Mesendoderm (in vitro differentiated cells): ENCODE measurements around the gene MRPL52. TPM values are rescaled to one million over a fixed set of nuclear protein-coding genes. Genes with fewer than 3 reads are reported as not detected.
A peak's percentile ranks its signal among the peaks of the same experiment; 100 is the strongest.

Experiments
- DNase-seq: peaks from one replicate; pipeline ENCODE4 v3.0.0; 2013
- H2AK5ac ChIP-seq: 2 replicates; pipeline ENCODE4 v1.6.1; 2013; ENCODE audit warnings: low read length, inconsistent platforms
- H2BK120ac ChIP-seq: 2 replicates; pipeline ENCODE4 v1.6.1; 2013; ENCODE audit warnings: low read depth, mild to moderate bottlenecking, low read length, moderate library complexity, mixed read lengths
- H2BK15ac ChIP-seq: replicated peaks from 2 replicates; pipeline ENCODE4 v1.6.1; 2013; ENCODE audit warnings: low read depth, mild to moderate bottlenecking, moderate library complexity
- H2BK5ac ChIP-seq: 2 replicates; pipeline ENCODE4 v1.6.1; 2013; ENCODE audit warnings: low read length, inconsistent platforms
- H3K18ac ChIP-seq: 2 replicates; pipeline ENCODE4 v1.6.1; 2013; ENCODE audit warnings: mild to moderate bottlenecking, low read length, mixed read lengths
- H3K23ac ChIP-seq: one replicate; pipeline ENCODE4 v1.6.1; 2013; ENCODE audit warnings: low read length
- H3K27ac ChIP-seq: 2 replicates; pipeline ENCODE4 v1.5.1; 2013; ENCODE audit warnings: low read depth, mild to moderate bottlenecking, inconsistent platforms, low read length, moderate library complexity
- H3K27me3 ChIP-seq: 2 replicates; pipeline ENCODE4 v1.6.1; 2013; ENCODE audit warnings: low read length, control low read depth, mild to moderate bottlenecking, inconsistent platforms; ENCODE audit not compliant: insufficient read depth, poor library complexity
- H3K36me3 ChIP-seq: 2 replicates; pipeline ENCODE4 v1.6.1; 2013; ENCODE audit warnings: low read length, inconsistent platforms; ENCODE audit not compliant: control insufficient read depth, insufficient read depth
- H3K4ac ChIP-seq: one replicate; pipeline ENCODE4 v1.6.1; 2013; ENCODE audit warnings: low read depth, mild to moderate bottlenecking, low read length, moderate library complexity
- H3K4me1 ChIP-seq: 2 replicates; pipeline ENCODE4 v1.6.1; 2013; ENCODE audit warnings: low read depth, low read length, inconsistent platforms; ENCODE audit not compliant: control insufficient read depth
- H3K4me2 ChIP-seq: 2 replicates; pipeline ENCODE4 v1.6.1; 2013; ENCODE audit warnings: low read length
- H3K4me3 ChIP-seq: 2 replicates; pipeline ENCODE4 v1.5.1; 2013; ENCODE audit warnings: mild to moderate bottlenecking, low read length
- H3K56ac ChIP-seq: one replicate; pipeline ENCODE4 v1.6.1; 2013; ENCODE audit warnings: low read length
- H3K79me1 ChIP-seq: 2 replicates; pipeline ENCODE4 v1.6.1; 2013; ENCODE audit warnings: low read length, inconsistent platforms
- H3K79me2 ChIP-seq: 2 replicates; pipeline ENCODE4 v1.6.1; 2013; ENCODE audit warnings: mild to moderate bottlenecking, low read length; ENCODE audit not compliant: control insufficient read depth, insufficient read depth
- H3K9ac ChIP-seq: 2 replicates; pipeline ENCODE4 v1.6.1; 2013; ENCODE audit warnings: low read length, inconsistent platforms
- H4K5ac ChIP-seq: one replicate; pipeline ENCODE4 v1.6.1; 2013; ENCODE audit warnings: low read length
- H4K8ac ChIP-seq: one replicate; pipeline ENCODE4 v1.6.1; 2013; ENCODE audit warnings: low read depth, mild to moderate bottlenecking, control low read depth, low read length, moderate library complexity
- WGBS: extraction: QIAGEN DNeasy Blood & Tissue Kit; methylation state at CpG from one replicate; pipeline ENCODE4 v1.1.7; 2013; ENCODE audit warnings: low lambda C conversion rate, missing lambda C conversion rate; ENCODE audit not compliant: insufficient coverage; ENCODE audit errors: extremely low coverage; 5-methylcytosine and 5-hydroxymethylcytosine counted together
- polyA plus RNA-seq, 2 experiments: library from polyadenylated mRNA; stranded (reverse); fragments of 200-250 nt; gene quantifications; one replicate each; pipeline ENCODE4 v1.2.3, GENCODE V29; 2013

MRPL52 gene
- 355 TPM for polyA plus RNA-seq (2013, experiment 1 of 2)
- 362 TPM for polyA plus RNA-seq (2013, experiment 2 of 2)

- Histone ChIP-seq H3K56ac (peak within 1 kb of the TSS; percentile 97), H3K36me3 (no peaks in the 10 kb centered on the region), H2BK120ac (peak within 1 kb of the TSS; percentile 49), H3K4ac (peak within 1 kb of the TSS; percentile 89), H2BK15ac (peak within 1 kb of the TSS; percentile 65), H3K23ac (peak within 1 kb of the TSS; percentile 6), H3K27ac (peak within 1 kb of the TSS; percentile 83), H2BK5ac (peak within 1 kb of the TSS; percentile 81), H3K4me1 (peaks cover under 1% of the 10 kb centered on the region), H4K8ac (peak within 1 kb of the TSS; percentile 88), H3K9ac (peak within 1 kb of the TSS; percentile 96), H3K18ac (peak within 1 kb of the TSS; percentile 88), H3K4me3 (peak within 1 kb of the TSS; percentile 98), H3K79me1 (peaks cover 2% of the 10 kb centered on the region), H4K5ac (peak within 1 kb of the TSS; percentile 43), H3K4me2 (peak within 1 kb of the TSS; percentile 71), H2AK5ac (no peak within 1 kb of the TSS), H3K79me2 (peaks cover 10% of the 10 kb centered on the region), H3K27me3 (no peaks in the 10 kb centered on the region)
- no CpG with 5 or more reads among the region's 41 CpGs for WGBS
- peak; percentile 91 for DNase-seq
Measured at GRCh38 chr14:22829661-22830442, at the start of gene MRPL52. Gene MRPL52 (plus strand): TSS chr14:22829887. CDS start chr14:22829913, 26 bp downstream.

- Histone ChIP-seq H3K27ac (no peak overlapping the region), H3K36me3 (no peaks in the 10 kb centered on the region), H2AK5ac (no peak overlapping the region), H2BK5ac (no peak overlapping the region), H4K8ac (no peak overlapping the region), H3K23ac (no peak overlapping the region), H4K5ac (no peak overlapping the region), H3K79me1 (no peaks in the 10 kb centered on the region), H3K27me3 (no peaks in the 10 kb centered on the region), H3K9ac (no peak overlapping the region), H2BK120ac (no peak overlapping the region), H2BK15ac (no peak overlapping the region), H3K4ac (no peak overlapping the region), H3K56ac (peak overlapping the region; percentile 4), H3K4me2 (no peak overlapping the region), H3K18ac (no peak overlapping the region), H3K4me3 (no peak overlapping the region), H3K4me1 (no peaks in the 10 kb centered on the region), H3K79me2 (no peaks in the 10 kb centered on the region)
- DNase-seq = peak; percentile 31
- WGBS = no CpG with 5 or more reads among the region's 2 CpGs
Measured at GRCh38 chr14:22780105-22780679, 49.5 kb upstream of the MRPL52 start.

DNA sequence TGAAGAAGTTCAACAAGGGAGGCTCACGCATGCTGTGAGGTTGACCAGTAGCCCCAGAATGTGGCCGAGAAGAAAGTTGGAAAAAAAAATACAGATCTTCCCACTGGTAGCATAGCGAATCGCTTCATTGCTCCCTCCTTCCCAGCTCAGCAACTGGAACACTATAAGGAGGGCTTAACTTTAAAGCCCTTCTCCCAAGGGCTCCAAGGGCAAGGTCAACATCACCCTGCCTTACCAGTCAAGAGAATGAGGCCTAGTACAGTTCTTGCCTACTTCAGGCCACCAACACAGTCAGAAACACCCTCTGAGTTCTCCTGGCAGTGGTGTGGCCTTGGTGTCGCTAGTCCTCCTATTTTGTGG, 48.8 kb upstream of the MRPL52 start:
- H3K18ac ChIP-seq = no peak overlapping the region
- no peak overlapping the region for H3K4ac ChIP-seq
- H2BK120ac ChIP-seq = no peak overlapping the region
- no peak overlapping the region for H3K27ac ChIP-seq
- H3K79me1 ChIP-seq = no peaks in the 10 kb centered on the region
- no peak overlapping the region for H2BK5ac ChIP-seq
- H4K5ac ChIP-seq = no peak overlapping the region
- H3K79me2 ChIP-seq = no peaks in the 10 kb centered on the region
- no peaks in the 10 kb centered on the region for H3K36me3 ChIP-seq
- H2BK15ac ChIP-seq = no peak overlapping the region
- H3K9ac ChIP-seq = no peak overlapping the region
- no peak overlapping the region for H4K8ac ChIP-seq
- no peak for DNase-seq
- H2AK5ac ChIP-seq = peak overlapping the region; percentile 6
- WGBS = no CpG with 5 or more reads among the region's 5 CpGs
- peak overlapping the region; percentile 62 for H3K56ac ChIP-seq
- no peak overlapping the region for H3K4me3 ChIP-seq
- no peaks in the 10 kb centered on the region for H3K4me1 ChIP-seq
- H3K4me2 ChIP-seq = no peak overlapping the region
- H3K27me3 ChIP-seq = no peaks in the 10 kb centered on the region
- H3K23ac ChIP-seq = no peak overlapping the region

- Histone ChIP-seq H3K23ac (no peak overlapping the region), H2AK5ac (peak overlapping the region; percentile 6), H4K8ac (no peak overlapping the region), H3K79me1 (no peaks in the 10 kb centered on the region), H2BK120ac (no peak overlapping the region), H3K18ac (no peak overlapping the region), H3K56ac (peak overlapping the region; percentile 62), H3K27ac (no peak overlapping the region), H3K4me2 (no peak overlapping the region), H3K4ac (no peak overlapping the region), H3K79me2 (no peaks in the 10 kb centered on the region), H3K4me1 (no peaks in the 10 kb centered on the region), H2BK5ac (no peak overlapping the region), H4K5ac (no peak overlapping the region), H3K4me3 (no peak overlapping the region), H3K27me3 (no peaks in the 10 kb centered on the region), H3K9ac (no peak overlapping the region), H3K36me3 (no peaks in the 10 kb centered on the region), H2BK15ac (no peak overlapping the region)
- no peak for DNase-seq
- WGBS = no CpG with 5 or more reads among the region's 1 CpG
Measured at GRCh38 chr14:22781301-22781991, 48.2 kb upstream of the MRPL52 start.

DNA sequence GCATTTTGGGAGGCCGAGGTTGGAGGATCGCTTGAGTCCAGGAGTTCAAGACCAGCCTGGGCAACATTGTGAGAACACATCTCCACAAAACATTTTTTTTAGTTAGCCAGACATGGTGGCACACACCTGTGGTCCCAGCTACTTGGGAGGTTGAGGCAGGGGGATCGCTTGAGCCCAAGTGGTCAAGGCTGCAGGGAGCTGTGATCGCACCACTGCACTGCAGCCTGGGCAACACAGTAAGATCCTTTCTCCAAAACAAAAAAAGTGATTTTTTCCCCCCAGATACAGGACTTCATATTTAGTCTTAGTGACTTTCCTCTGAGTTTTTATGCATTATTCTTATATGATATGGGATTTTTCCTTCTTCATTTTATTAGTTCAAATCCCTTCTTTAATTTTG, 43.0 kb upstream of the MRPL52 start:
- Histone ChIP-seq H2BK5ac (no peak overlapping the region), H3K27ac (no peak overlapping the region), H3K9ac (no peak overlapping the region), H3K18ac (no peak overlapping the region), H2BK120ac (no peak overlapping the region), H3K4me2 (no peak overlapping the region), H4K5ac (no peak overlapping the region), H3K56ac (no peak overlapping the region), H3K79me1 (no peaks in the 10 kb centered on the region), H3K23ac (no peak overlapping the region), H3K4me1 (no peaks in the 10 kb centered on the region), H3K27me3 (no peaks in the 10 kb centered on the region), H2AK5ac (no peak overlapping the region), H3K36me3 (no peaks in the 10 kb centered on the region), H3K79me2 (no peaks in the 10 kb centered on the region), H4K8ac (no peak overlapping the region), H2BK15ac (no peak overlapping the region), H3K4ac (no peak overlapping the region), H3K4me3 (no peak overlapping the region)
- WGBS = no CpG with 5 or more reads among the region's 4 CpGs
- no peak for DNase-seq
